Mucosa of descending colon (tissue), 3 donors: ENCODE data around the gene ETV3L. TPM values are rescaled to one million over a fixed set of nuclear protein-coding genes. Genes with fewer than 3 reads are reported as not detected.

Experiments
- ATAC-seq: fragments of 200-7000 bp; cut with Tn5 transposase; one replicate; pipeline ENCODE4 v1.9.1; 2020; ENCODE audit warnings: mild to moderate bottlenecking, moderate library complexity
- DNase-seq, 3 donors: peaks; one replicate each; pipeline ENCODE4 v3.0.0-alpha.2; 2020
- H3K36me3 ChIP-seq: fragments of 200-600 bp; one replicate; pipeline ENCODE4 v1.8.0; 2021; ENCODE audit warnings: low read depth, mild to moderate bottlenecking
- H3K4me1 ChIP-seq: fragments of 200-600 bp; one replicate; pipeline ENCODE4 v1.8.0; 2021; ENCODE audit warnings: low read depth, mild to moderate bottlenecking
- H3K4me3 ChIP-seq: fragments of 200-600 bp; one replicate; pipeline ENCODE4 v1.8.0; 2021; ENCODE audit warnings: mild to moderate bottlenecking
- H3K9me3 ChIP-seq: fragments of 200-600 bp; one replicate; pipeline ENCODE4 v1.8.0; 2021; ENCODE audit warnings: mild to moderate bottlenecking
- CTCF ChIP-seq: fragments of 200-600 bp; IDR thresholded peaks from one replicate; pipeline ENCODE4 v1.8.0; 2022; ENCODE audit warnings: antibody characterized with exemption, mild to moderate bottlenecking
- intact Hi-C, 2 donors: fragments of 100-400 bp; cut with DNase I in 1 of 2; cut with micrococcal nuclease in 1 of 2; formaldehyde crosslinking; loops; one replicate each; pipeline versions ENCODE4 v1.11.0 to v1.11.1; 2022; cut with DNase I, micrococcal nuclease
- total RNA-seq, 3 donors: library from RNA; stranded (reverse); fragmentation: NEBNext Ultra II Directional in 2 of 3; extraction: Animal tissue kit (Norgen Biotek cat#: 25700) in 2 of 3; gene quantifications; one replicate each; pipeline versions ENCODE4 v1.2.1 to v1.2.4, GENCODE V29; 2021 to 2023
- donor health status: DM: no; HTN: no; CAD: no; lungs with moderate emphysema.
- donor health status: DM: no; HTN: no; CAD: no.
- donor health status: DM: no; HTN: yes; CAD: no.

ETV3L gene
- total RNA-seq, 3 donors from 2014 or later: not detected

GRCh38 chr1:157139052-157139715 lies 39.6 kb upstream of the ETV3L start:
- no peak for ATAC-seq
- DNase-seq: no peak
- intact Hi-C loops: no loop called here

GRCh38 chr1:157138220-157139051 lies 38.8 kb upstream of the ETV3L start, which contains the start of gene ETV3:
TSS of gene ETV3 (minus strand) at chr1:157138395. CDS start at chr1:157136352, 2,043 bp downstream.
- no peak for TF ChIP-seq CTCF
- ATAC-seq (peak; percentile 97), DNase-seq (peak; percentile 95 to 96 (median 95))
- intact Hi-C loops: no loop called here
- Histone ChIP-seq H3K4me3 (peak within 1 kb of the TSS; percentile 83), H3K9me3 (no peaks in the 10 kb centered on the region), H3K36me3 (peaks cover 5% of the 10 kb centered on the region), H3K4me1 (peaks cover 15% of the 10 kb centered on the region)

More at GRCh38 chr1:157139052-157139715, 39.6 kb upstream of the ETV3L start:
- no peaks in the 10 kb centered on the region for H3K9me3 ChIP-seq
- H3K4me3 ChIP-seq: no peak overlapping the region
- TF ChIP-seq CTCF: no peak
- H3K36me3 ChIP-seq: no peaks in the 10 kb centered on the region
- peaks cover 15% of the 10 kb centered on the region for H3K4me1 ChIP-seq

GRCh38 chr1:157137408-157138219 lies 38.0 kb upstream of the ETV3L start:
- Histone ChIP-seq H3K9me3 (no peaks in the 10 kb centered on the region), H3K4me1 (peaks cover 19% of the 10 kb centered on the region), H3K4me3 (peak overlapping the region; percentile 83), H3K36me3 (peaks cover 7% of the 10 kb centered on the region)
- DNase-seq (peak in 2 of 3 donors; percentile 46 to 51), ATAC-seq (peak; percentile 42)
- intact Hi-C loops: no loop called here
- no peak for TF ChIP-seq CTCF

GRCh38 chr1:157137046-157137407 lies 37.4 kb upstream of the ETV3L start:
- H3K4me1 ChIP-seq: peaks cover 19% of the 10 kb centered on the region
- no peak overlapping the region for H3K4me3 ChIP-seq
- ATAC-seq (no peak), DNase-seq (peak in 1 of 3 donors; percentile 5)
- H3K9me3 ChIP-seq: no peaks in the 10 kb centered on the region
- peaks cover 7% of the 10 kb centered on the region for H3K36me3 ChIP-seq
- TF ChIP-seq CTCF: no peak
- intact Hi-C loops: no loop called here

- Histone ChIP-seq H3K4me1 (peaks cover 19% of the 10 kb centered on the region), H3K36me3 (peaks cover 7% of the 10 kb centered on the region), H3K9me3 (no peaks in the 10 kb centered on the region), H3K4me3 (no peak overlapping the region)
- ATAC-seq (no peak), DNase-seq (peak in 1 of 3 donors; percentile 11)
- intact Hi-C loops: no loop called here
- no peak for TF ChIP-seq CTCF
These were observed 36.5 kb upstream of the ETV3L start for GRCh38 chr1:157136133-157136532.
